ENCODE results near the gene ETNPPL. TPM values are rescaled to one million over a fixed set of nuclear protein-coding genes. Genes with fewer than 3 reads are reported as not detected.

The ETNPPL gene
- total and polyA plus RNA-seq, 2 of the 13 experiments (the other 11 are each of a cell fraction or from before 2014, with no cell fraction given) = 1.4 to 6.0 TPM

DNA sequence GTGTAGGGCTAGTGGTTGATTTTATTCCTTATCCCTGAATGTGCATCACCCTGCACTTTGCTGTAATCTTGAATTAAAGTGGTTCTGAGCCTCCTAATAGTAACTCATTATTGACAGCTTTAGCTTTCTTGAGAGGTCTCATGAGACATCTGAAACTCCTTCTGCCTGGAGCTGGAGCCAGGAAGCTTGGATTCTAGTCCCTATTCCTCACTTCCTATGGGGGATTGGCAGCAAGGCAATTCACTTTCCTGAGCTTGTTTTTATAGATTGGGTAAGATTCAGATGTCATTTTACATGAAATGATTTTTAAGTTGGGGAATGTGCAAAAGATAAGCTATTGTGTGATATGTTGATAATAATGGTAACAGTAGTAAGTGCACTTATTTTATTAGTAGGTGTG, 17.1 kb upstream of the ETNPPL start:
- TF ChIP-seq ZNF12 (CRISPR knock-in tag; IDR thresholded peaks at IDR 0.05) (no peak), ZSCAN21 (CRISPR knock-in tag; IDR thresholded peaks at IDR 0.05; ENCODE audit: borderline replicate concordance) (no peak), RCOR2 (CRISPR knock-in tag; IDR thresholded peaks at IDR 0.05) (no peak), KLF6 (CRISPR knock-in tag; IDR thresholded peaks at IDR 0.05) (no peak), EZH2 (conservative IDR thresholded peaks at IDR 0.05; ENCODE audit: low read depth, low read length) (no peak), ZNF678 (CRISPR knock-in tag; IDR thresholded peaks at IDR 0.05) (no peak), EEA1 (CRISPR knock-in tag; IDR thresholded peaks at IDR 0.05; ENCODE audit: borderline replicate concordance) (no peak), ZNF766 (CRISPR knock-in tag; IDR thresholded peaks at IDR 0.05; ENCODE audit: borderline replicate concordance) (no peak), ZSCAN29 (CRISPR knock-in tag; conservative IDR thresholded peaks at IDR 0.05) (no peak), YEATS4 (CRISPR knock-in tag; IDR thresholded peaks at IDR 0.05; ENCODE audit: borderline replicate concordance) (no peak), ZNF83 (CRISPR knock-in tag; IDR thresholded peaks at IDR 0.05; ENCODE audit: borderline replicate concordance) (no peak)
- Histone ChIP-seq H3K4me2 (ENCODE audit: low read depth, low read length) (no peak overlapping the region), H3K9ac (ENCODE audit: insufficient read depth, low read depth, low read length) (no peak overlapping the region), H3K4me3 (replicated peaks in 1 of 3; ENCODE audit: insufficient read depth in 1 of 3, low read depth in 2 of 3, low read length in 3 of 3) (no peak overlapping the region), H4K20me1 (ENCODE audit: insufficient read depth, low read length) (no peaks in the 10 kb centered on the region), H3K79me2 (ENCODE audit: insufficient read depth, low read length) (no peaks in the 10 kb centered on the region), H3K27me3 (ENCODE audit: control insufficient read depth in 1 of 2, insufficient read depth in 2 of 2, low read length in 2 of 2) (no peaks in the 10 kb centered on the region), H3K9me3 (ENCODE audit: low read length) (no peaks in the 10 kb centered on the region), H3K36me3 (replicated peaks in 1 of 2; ENCODE audit: control insufficient read depth in 1 of 2, insufficient read depth in 2 of 2, low read length in 2 of 2) (no peaks in the 10 kb centered on the region), H3K27ac (ENCODE audit: extremely low read length, insufficient read depth, low read length) (no peak overlapping the region), H2AFZ (ENCODE audit: low read length) (no peak overlapping the region), H3K4me1 (ENCODE audit: insufficient read depth, low read length) (no peaks in the 10 kb centered on the region)
- ATAC-seq (no peak), DNase-seq (ENCODE audit: low spot score) (no peak), FAIRE-seq (no peak)
- no TSS peak for BruUV-seq (replicated peaks)
- in situ Hi-C loops (cut with HindIII; ENCODE audit: extremely low pct_ligation_motif_present, low pct_unique_long_range_greater_than_20kb) (no loop called here), intact Hi-C loops (cut with micrococcal nuclease; ENCODE audit: unreplicated experiment) (no loop called here)
- ChIA-PET POLR2A (no interaction called here), CTCF (ENCODE audit: low intra/inter-chr PET ratio, low total read pairs) (no interaction called here)

- Histone ChIP-seq H3K79me2 (ENCODE audit: insufficient read depth, low read length) (no peaks in the 10 kb centered on the region), H3K9ac (ENCODE audit: insufficient read depth, low read depth, low read length) (no peak overlapping the region), H4K20me1 (ENCODE audit: insufficient read depth, low read length) (no peaks in the 10 kb centered on the region), H3K4me3 (replicated peaks in 1 of 3; ENCODE audit: insufficient read depth in 1 of 3, low read depth in 2 of 3, low read length in 3 of 3) (no peak overlapping the region), H3K9me3 (ENCODE audit: low read length) (no peaks in the 10 kb centered on the region), H3K27me3 (ENCODE audit: control insufficient read depth in 1 of 2, insufficient read depth in 2 of 2, low read length in 2 of 2) (no peaks in the 10 kb centered on the region), H3K36me3 (replicated peaks in 1 of 2; ENCODE audit: control insufficient read depth in 1 of 2, insufficient read depth in 2 of 2, low read length in 2 of 2) (no peaks in the 10 kb centered on the region), H3K4me1 (ENCODE audit: insufficient read depth, low read length) (no peaks in the 10 kb centered on the region), H2AFZ (ENCODE audit: low read length) (no peak overlapping the region), H3K27ac (ENCODE audit: extremely low read length, insufficient read depth, low read length) (no peak overlapping the region), H3K4me2 (ENCODE audit: low read depth, low read length) (no peak overlapping the region)
- BruUV-seq (replicated peaks) = no TSS peak
- ATAC-seq (no peak), FAIRE-seq (no peak), DNase-seq (ENCODE audit: low spot score) (no peak)
- ChIA-PET CTCF (ENCODE audit: low intra/inter-chr PET ratio, low total read pairs) (no interaction called here), POLR2A (no interaction called here)
- intact Hi-C loops (cut with micrococcal nuclease; ENCODE audit: unreplicated experiment) (no loop called here), in situ Hi-C loops (cut with HindIII; ENCODE audit: extremely low pct_ligation_motif_present, low pct_unique_long_range_greater_than_20kb) (no loop called here)
- WGBS (ENCODE audit: low lambda C conversion rate) = 12% methylated on average over 2 of the region's 2 CpGs
- TF ChIP-seq, protein P1, sequence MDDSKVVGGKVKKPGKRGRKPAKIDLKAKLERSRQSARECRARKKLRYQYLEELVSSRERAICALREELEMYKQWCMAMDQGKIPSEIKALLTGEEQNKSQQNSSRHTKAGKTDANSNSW (CRISPR knock-in tag; IDR thresholded peaks at IDR 0.05; ENCODE audit: borderline replicate concordance) = no peak
- no peak for TF ChIP-seq ZNF484 (CRISPR knock-in tag; IDR thresholded peaks at IDR 0.05; ENCODE audit: borderline replicate concordance, low read depth)
- TF ChIP-seq ZSCAN12 (CRISPR knock-in tag; IDR thresholded peaks at IDR 0.05) = no peak
- no peak for TF ChIP-seq ZKSCAN5 (CRISPR knock-in tag; IDR thresholded peaks at IDR 0.05)
- TF ChIP-seq ZNF382 (CRISPR knock-in tag; IDR thresholded peaks at IDR 0.05; ENCODE audit: borderline replicate concordance) = no peak
- no peak for TF ChIP-seq NCOA1 (CRISPR knock-in tag; IDR thresholded peaks at IDR 0.05)
- no peak for TF ChIP-seq FOXA1 (IDR thresholded peaks at IDR 0.05)
- TF ChIP-seq FOXA1 (CRISPR knock-in tag; IDR thresholded peaks at IDR 0.05) = no peak
- TF ChIP-seq, protein P2, sequence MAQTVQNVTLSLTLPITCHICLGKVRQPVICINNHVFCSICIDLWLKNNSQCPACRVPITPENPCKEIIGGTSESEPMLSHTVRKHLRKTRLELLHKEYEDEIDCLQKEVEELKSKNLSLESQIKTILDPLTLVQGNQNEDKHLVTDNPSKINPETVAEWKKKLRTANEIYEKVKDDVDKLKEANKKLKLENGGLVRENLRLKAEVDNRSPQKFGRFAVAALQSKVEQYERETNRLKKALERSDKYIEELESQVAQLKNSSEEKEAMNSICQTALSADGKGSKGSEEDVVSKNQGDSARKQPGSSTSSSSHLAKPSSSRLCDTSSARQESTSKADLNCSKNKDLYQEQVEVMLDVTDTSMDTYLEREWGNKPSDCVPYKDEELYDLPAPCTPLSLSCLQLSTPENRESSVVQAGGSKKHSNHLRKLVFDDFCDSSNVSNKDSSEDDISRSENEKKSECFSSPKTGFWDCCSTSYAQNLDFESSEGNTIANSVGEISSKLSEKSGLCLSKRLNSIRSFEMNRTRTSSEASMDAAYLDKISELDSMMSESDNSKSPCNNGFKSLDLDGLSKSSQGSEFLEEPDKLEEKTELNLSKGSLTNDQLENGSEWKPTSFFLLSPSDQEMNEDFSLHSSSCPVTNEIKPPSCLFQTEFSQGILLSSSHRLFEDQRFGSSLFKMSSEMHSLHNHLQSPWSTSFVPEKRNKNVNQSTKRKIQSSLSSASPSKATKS (CRISPR knock-in tag; IDR thresholded peaks at IDR 0.05) = no peak
- TF ChIP-seq REXO4 (CRISPR knock-in tag; IDR thresholded peaks at IDR 0.05; ENCODE audit: borderline replicate concordance) = no peak
- TF ChIP-seq ZBTB42 (CRISPR knock-in tag; IDR thresholded peaks at IDR 0.05) = no peak
Observed at GRCh38 chr4:108777388-108777787, 14.5 kb upstream of the ETNPPL start.

Data from HepG2 (cell line).